Neural cell (in vitro differentiated cells): ENCODE measurements around the gene SERPINB2. TPM values are rescaled to one million over a fixed set of nuclear protein-coding genes. Genes with fewer than 3 reads are reported as not detected.

Experiments used
- H2AFZ ChIP-seq: fragments of 200-600, 300-800 bp; sonication (generic), shearing (Covaris generic); 2 replicates; pipeline ENCODE4 v1.6.0; 2014; ENCODE audit warnings: low read depth, mild to moderate bottlenecking, antibody characterized with exemption, low read length, moderate library complexity
- H3F3A ChIP-seq: fragments of 200-600 bp; shearing (Covaris generic); 2 replicates; pipeline ENCODE4 v1.6.1; 2016; ENCODE audit warnings: mild to moderate bottlenecking, moderate library complexity, mixed read lengths, antibody characterized with exemption, low read length; ENCODE audit not compliant: insufficient read depth, poor library complexity, severe bottlenecking
- H3K27ac ChIP-seq: fragments of 200-600, 300-800 bp; sonication (generic), shearing (Covaris generic); 2 replicates; pipeline ENCODE4 v1.5.1; 2014; ENCODE audit warnings: mild to moderate bottlenecking, low read length, moderate library complexity
- H3K27me3 ChIP-seq: fragments of 300-800, 200-600 bp; sonication (generic), shearing (Covaris generic); 2 replicates; pipeline ENCODE4 v1.6.0; 2014; ENCODE audit warnings: mild to moderate bottlenecking, low read depth, low read length, moderate library complexity; ENCODE audit not compliant: insufficient read depth
- H3K36me3 ChIP-seq: fragments of 300-800, 200-600 bp; sonication (generic), shearing (Covaris generic); 2 replicates; pipeline ENCODE4 v1.5.1; 2014; ENCODE audit warnings: mild to moderate bottlenecking, antibody characterized with exemption, low read length, moderate library complexity; ENCODE audit not compliant: insufficient read depth
- H3K4me2 ChIP-seq: fragments of 300-800, 200-600 bp; sonication (generic), shearing (Covaris generic); 2 replicates; pipeline ENCODE4 v1.6.0; 2014; ENCODE audit warnings: mild to moderate bottlenecking, low read length
- H3K4me3 ChIP-seq: fragments of 300-800, 200-600 bp; sonication (generic), shearing (Covaris generic); 2 replicates; pipeline ENCODE4 v1.5.1; 2014; ENCODE audit warnings: mild to moderate bottlenecking, low read length, moderate library complexity
- H3K79me2 ChIP-seq: fragments of 200-600 bp; shearing (Covaris generic); replicated peaks from 2 replicates; pipeline ENCODE4 v1.6.0; 2014; ENCODE audit warnings: mild to moderate bottlenecking, low read length, moderate library complexity; ENCODE audit not compliant: insufficient read depth
- H3K9ac ChIP-seq: fragments of 300-800, 200-600 bp; sonication (generic), shearing (Covaris generic); 2 replicates; pipeline ENCODE4 v1.6.1; 2016; ENCODE audit warnings: mild to moderate bottlenecking, low read length, mixed read lengths
- H3K9me2 ChIP-seq: fragments of 200-600 bp; shearing (Covaris generic); 2 replicates; pipeline ENCODE4 v1.6.1; 2016; ENCODE audit warnings: mild to moderate bottlenecking, low read length, mixed read lengths; ENCODE audit not compliant: insufficient read depth
- H3K9me3 ChIP-seq: fragments of 200-600, 300-800 bp; sonication (generic), shearing (Covaris generic); 2 replicates; pipeline ENCODE4 v1.6.1; 2016; ENCODE audit warnings: mild to moderate bottlenecking, mixed run types, low read length, moderate library complexity, mixed read lengths
- H4K20me1 ChIP-seq: fragments of 200-600 bp; shearing (Covaris generic); 2 replicates; pipeline ENCODE4 v1.6.1; 2016; ENCODE audit warnings: mild to moderate bottlenecking, mixed run types; ENCODE audit not compliant: insufficient read depth
- CTCF ChIP-seq: fragments of 450-650 bp; IDR thresholded peaks from 2 replicates; pipeline ENCODE4 v1.5.1; 2014; ENCODE audit warnings: antibody characterized with exemption, mild to moderate bottlenecking, moderate library complexity; ENCODE audit not compliant: poor library complexity, severe bottlenecking
- EP300 ChIP-seq: fragments of 450-650 bp; conservative IDR thresholded peaks from 2 replicates; pipeline ENCODE4 v1.6.1; 2014; ENCODE audit warnings: antibody characterized with exemption, mild to moderate bottlenecking, moderate library complexity; ENCODE audit not compliant: poor library complexity, severe bottlenecking
- EZH2 ChIP-seq: fragments of 200-600, 300-800 bp; shearing (Covaris generic), sonication (generic); IDR thresholded peaks from 2 replicates; pipeline ENCODE4 v1.6.1; 2014; ENCODE audit warnings: antibody characterized with exemption, low read length, borderline replicate concordance, mild to moderate bottlenecking; ENCODE audit not compliant: insufficient read depth, poor library complexity, severe bottlenecking
- MXI1 ChIP-seq: fragments of 450-650 bp; conservative IDR thresholded peaks from 2 replicates; pipeline ENCODE4 v1.6.1; 2014; ENCODE audit warnings: antibody characterized with exemption, mild to moderate bottlenecking; ENCODE audit not compliant: poor library complexity, severe bottlenecking
- POLR2AphosphoS5 ChIP-seq: IDR thresholded peaks from 2 replicates; pipeline ENCODE4 v1.6.1; 2012
- RAD21 ChIP-seq: fragments of 450-650 bp; conservative IDR thresholded peaks from 2 replicates; pipeline ENCODE4 v1.6.1; 2014; ENCODE audit warnings: antibody characterized with exemption, mild to moderate bottlenecking, moderate library complexity
- REST ChIP-seq: IDR thresholded peaks from 2 replicates; pipeline ENCODE4 v1.6.1; 2012; ENCODE audit warnings: borderline replicate concordance
- SMC3 ChIP-seq: fragments of 450-650 bp; conservative IDR thresholded peaks from 2 replicates; pipeline ENCODE4 v1.6.1; 2014; ENCODE audit warnings: antibody characterized with exemption, mild to moderate bottlenecking, moderate library complexity; ENCODE audit not compliant: poor library complexity
- TAF1 ChIP-seq: IDR thresholded peaks from 2 replicates; pipeline ENCODE4 v1.6.1; 2012; ENCODE audit warnings: low read depth
- polyA plus RNA-seq: library from polyadenylated mRNA; depleted of rRNA; stranded (reverse); fragments of >200 nt; gene quantifications from 2 replicates; pipeline ENCODE4 v1.2.3, GENCODE V29; 2014

SERPINB2 gene
- polyA plus RNA-seq, 1 donor from 2014 or later = not detected

- Histone ChIP-seq H3K9me3 (no peaks in the 10 kb centered on the region), H3K79me2 (no peaks in the 10 kb centered on the region), H3F3A (no peaks in the 10 kb centered on the region), H3K36me3 (no peaks in the 10 kb centered on the region), H3K27ac (no peak overlapping the region), H2AFZ (no peak overlapping the region), H3K4me2 (no peak overlapping the region), H3K4me3 (no peak overlapping the region), H3K9ac (no peak overlapping the region), H3K27me3 (no peaks in the 10 kb centered on the region), H4K20me1 (no peaks in the 10 kb centered on the region), H3K9me2 (no peaks in the 10 kb centered on the region)
- TF ChIP-seq CTCF = no peak
- no peak for TF ChIP-seq POLR2AphosphoS5
- no peak for TF ChIP-seq MXI1
- no peak for TF ChIP-seq EP300
- no peak for TF ChIP-seq REST
- no peak for TF ChIP-seq EZH2
- no peak for TF ChIP-seq SMC3
- TF ChIP-seq TAF1 = no peak
- no peak for TF ChIP-seq RAD21
Observed at GRCh38 chr18:63867368-63868125, 20.0 kb upstream of the SERPINB2 start.

- Histone ChIP-seq H3K9me2 (no peaks in the 10 kb centered on the region), H3K9me3 (no peaks in the 10 kb centered on the region), H3K79me2 (no peaks in the 10 kb centered on the region), H3K9ac (no peak overlapping the region), H3K27ac (no peak overlapping the region), H2AFZ (no peak overlapping the region), H3K4me2 (no peak overlapping the region), H4K20me1 (no peaks in the 10 kb centered on the region), H3F3A (no peaks in the 10 kb centered on the region), H3K27me3 (no peaks in the 10 kb centered on the region), H3K36me3 (no peaks in the 10 kb centered on the region), H3K4me3 (no peak overlapping the region)
- no peak for TF ChIP-seq EP300
- no peak for TF ChIP-seq CTCF
- TF ChIP-seq RAD21 = no peak
Observed at GRCh38 chr18:63868546-63868945, 19.0 kb upstream of the SERPINB2 start.
